ENCODE results near the gene BMPR1B.

DNA sequence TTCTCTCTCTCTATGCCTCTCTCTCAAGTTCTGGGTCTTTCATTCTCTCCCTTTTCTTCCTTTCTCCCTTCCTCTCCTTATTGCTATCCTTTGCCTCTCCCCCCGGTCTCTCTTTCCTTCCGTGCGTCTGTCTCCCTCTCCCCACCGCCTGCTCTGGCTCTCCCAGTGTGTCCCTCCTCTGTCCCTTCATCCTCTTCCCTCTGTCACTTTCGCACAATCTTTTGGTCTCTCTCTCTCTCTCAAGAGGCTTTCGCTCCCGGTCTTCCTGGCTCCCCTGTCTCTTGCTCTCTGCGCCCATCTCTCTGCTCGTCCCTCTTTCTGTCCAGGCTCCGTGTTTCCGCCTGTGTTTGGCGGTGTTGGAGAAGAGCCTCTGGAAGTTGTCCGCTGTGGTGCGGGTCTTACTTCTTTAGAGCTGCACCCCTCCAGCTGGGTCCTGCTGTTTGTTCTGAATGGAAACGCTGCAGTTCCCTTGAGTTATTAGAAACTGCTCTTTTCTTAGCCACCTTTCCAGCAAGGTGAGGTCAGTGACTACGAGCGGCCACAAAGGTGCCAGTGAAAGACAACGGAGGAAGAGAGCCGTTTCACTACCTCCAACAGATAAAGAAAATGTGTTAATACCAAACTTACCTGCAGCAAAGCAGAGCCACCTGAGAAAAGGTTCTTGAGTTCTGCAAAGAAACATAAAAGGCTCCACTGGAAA, 1.1 kb downstream of the BMPR1B start:
- TF ChIP-seq, protein P1, sequence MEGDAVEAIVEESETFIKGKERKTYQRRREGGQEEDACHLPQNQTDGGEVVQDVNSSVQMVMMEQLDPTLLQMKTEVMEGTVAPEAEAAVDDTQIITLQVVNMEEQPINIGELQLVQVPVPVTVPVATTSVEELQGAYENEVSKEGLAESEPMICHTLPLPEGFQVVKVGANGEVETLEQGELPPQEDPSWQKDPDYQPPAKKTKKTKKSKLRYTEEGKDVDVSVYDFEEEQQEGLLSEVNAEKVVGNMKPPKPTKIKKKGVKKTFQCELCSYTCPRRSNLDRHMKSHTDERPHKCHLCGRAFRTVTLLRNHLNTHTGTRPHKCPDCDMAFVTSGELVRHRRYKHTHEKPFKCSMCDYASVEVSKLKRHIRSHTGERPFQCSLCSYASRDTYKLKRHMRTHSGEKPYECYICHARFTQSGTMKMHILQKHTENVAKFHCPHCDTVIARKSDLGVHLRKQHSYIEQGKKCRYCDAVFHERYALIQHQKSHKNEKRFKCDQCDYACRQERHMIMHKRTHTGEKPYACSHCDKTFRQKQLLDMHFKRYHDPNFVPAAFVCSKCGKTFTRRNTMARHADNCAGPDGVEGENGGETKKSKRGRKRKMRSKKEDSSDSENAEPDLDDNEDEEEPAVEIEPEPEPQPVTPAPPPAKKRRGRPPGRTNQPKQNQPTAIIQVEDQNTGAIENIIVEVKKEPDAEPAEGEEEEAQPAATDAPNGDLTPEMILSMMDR (IDR thresholded peaks at IDR 0.05; ENCODE audit: low read depth, low read length, missing input control) = no peak
- no peak for TF ChIP-seq TAF1 (conservative IDR thresholded peaks at IDR 0.05)
- no peak for TF ChIP-seq RAD21 (IDR thresholded peaks at IDR 0.05)
- no peak for TF ChIP-seq FOXA2 (IDR thresholded peaks at IDR 0.05)
- no peak for TF ChIP-seq YY1 (IDR thresholded peaks at IDR 0.05)
- TF ChIP-seq, protein P2, sequence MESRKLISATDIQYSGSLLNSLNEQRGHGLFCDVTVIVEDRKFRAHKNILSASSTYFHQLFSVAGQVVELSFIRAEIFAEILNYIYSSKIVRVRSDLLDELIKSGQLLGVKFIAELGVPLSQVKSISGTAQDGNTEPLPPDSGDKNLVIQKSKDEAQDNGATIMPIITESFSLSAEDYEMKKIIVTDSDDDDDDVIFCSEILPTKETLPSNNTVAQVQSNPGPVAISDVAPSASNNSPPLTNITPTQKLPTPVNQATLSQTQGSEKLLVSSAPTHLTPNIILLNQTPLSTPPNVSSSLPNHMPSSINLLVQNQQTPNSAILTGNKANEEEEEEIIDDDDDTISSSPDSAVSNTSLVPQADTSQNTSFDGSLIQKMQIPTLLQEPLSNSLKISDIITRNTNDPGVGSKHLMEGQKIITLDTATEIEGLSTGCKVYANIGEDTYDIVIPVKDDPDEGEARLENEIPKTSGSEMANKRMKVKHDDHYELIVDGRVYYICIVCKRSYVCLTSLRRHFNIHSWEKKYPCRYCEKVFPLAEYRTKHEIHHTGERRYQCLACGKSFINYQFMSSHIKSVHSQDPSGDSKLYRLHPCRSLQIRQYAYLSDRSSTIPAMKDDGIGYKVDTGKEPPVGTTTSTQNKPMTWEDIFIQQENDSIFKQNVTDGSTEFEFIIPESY (IDR thresholded peaks at IDR 0.05) = no peak
- no peak for TF ChIP-seq NR2F2 (IDR thresholded peaks at IDR 0.05)

All from liver (tissue), 3 donors.